Vagina (tissue), 2 donors: ENCODE measurements around the gene SSR3.

ENCODE experiments used
- CTCF ChIP-seq, 3 experiments: fragments of 450-650 bp in 2 of 3; fragments of 200-600 bp in 1 of 3; sonication (generic) in 1 of 3; IDR thresholded peaks; one replicate each; pipeline ENCODE4 v1.5.1; 2017 to 2019; ENCODE audit warnings: antibody characterized with exemption in 3 of 3, mild to moderate bottlenecking in 2 of 3, moderate library complexity in 2 of 3
- POLR2A ChIP-seq, 2 donors: fragments of 450-650 bp; IDR thresholded peaks; one replicate each; pipeline ENCODE4 v1.6.1; 2017; ENCODE audit warnings: antibody characterized with exemption in 2 of 2, mild to moderate bottlenecking in 2 of 2, moderate library complexity in 2 of 2

GRCh38 chr3:156598413-156598812 is 43.5 kb upstream of the SSR3 start:
- no peak for TF ChIP-seq CTCF (IDR thresholded peaks at IDR 0.05)
- TF ChIP-seq POLR2A (IDR thresholded peaks at IDR 0.05) = no peak
